ENCODE data around the gene ZNF99. TPM values are rescaled to one million over a fixed set of nuclear protein-coding genes. Genes with fewer than 3 reads are reported as not detected.
"Not testable (repeated sequence)": the region's sequence is repeated elsewhere in the genome, so short reads cannot be mapped to it uniquely, and the experiment has no call there.

Gene ZNF99
- not detected for total RNA-seq

- DNase-seq (no peak), ATAC-seq (replicated peaks in 1 of 2) (no peak)
- Mint-ChIP-seq H3K27me3 (ENCODE audit: low read depth) (no peaks in the 10 kb centered on the region), H3K4me3 (no peak within 1 kb of the TSS), H3K36me3 (ENCODE audit: insufficient read depth in 2 of 2) (peaks cover 4 to 12% of the 10 kb centered on the region in 2 donors), H3K9me3 (peaks cover 4 to 7% of the 10 kb centered on the region in 2 donors), H3K4me1 (ENCODE audit: low read depth) (no peaks in the 10 kb centered on the region), H3K27ac (no peak within 1 kb of the TSS)
Measured at GRCh38 chr19:22783651-22784410, at the start of gene ZNF99. ZNF99 (minus strand) TSS chr19:22784151; CDS start chr19:22784016, 135 bp downstream.

GRCh38 chr19:22832031-22832762 is 48.2 kb upstream of the ZNF99 start, which contains the start of gene ZNF723:
ZNF723 (plus strand) TSS chr19:22832291; CDS start chr19:22832380, 89 bp downstream.
- ATAC-seq (replicated peaks in 1 of 2) (no peak), DNase-seq (no peak)
- H3K4me1 Mint-ChIP-seq (ENCODE audit: low read depth) = no peaks in the 10 kb centered on the region
- no peak within 1 kb of the TSS for H3K4me3 Mint-ChIP-seq
- no peaks in the 10 kb centered on the region for H3K27me3 Mint-ChIP-seq (ENCODE audit: low read depth)
- no peak within 1 kb of the TSS for H3K27ac Mint-ChIP-seq
- H3K9me3 Mint-ChIP-seq = peaks cover 4 to 6% of the 10 kb centered on the region in 2 donors
- peaks cover 0 to 11% of the 10 kb centered on the region in 2 donors for H3K36me3 Mint-ChIP-seq (ENCODE audit: insufficient read depth in 2 of 2)

- Mint-ChIP-seq H3K36me3 (ENCODE audit: insufficient read depth in 2 of 2) (peaks cover 0 to 11% of the 10 kb centered on the region in 2 donors), H3K4me1 (ENCODE audit: low read depth) (no peaks in the 10 kb centered on the region), H3K4me3 (no peak overlapping the region), H3K27me3 (ENCODE audit: low read depth) (no peaks in the 10 kb centered on the region), H3K27ac (no peak overlapping the region), H3K9me3 (peaks cover 5 to 6% of the 10 kb centered on the region in 2 donors)
- no peak for DNase-seq
- no peak for ATAC-seq (replicated peaks in 1 of 2)
Measured at GRCh38 chr19:22831211-22831610, 47.3 kb upstream of the ZNF99 start.

- Mint-ChIP-seq H3K27ac (no peak overlapping the region), H3K4me3 (no peak overlapping the region), H3K4me1 (ENCODE audit: low read depth) (no peaks in the 10 kb centered on the region), H3K9me3 (peaks cover 14 to 23% of the 10 kb centered on the region in 2 donors), H3K36me3 (ENCODE audit: insufficient read depth in 2 of 2) (peaks cover 4 to 5% of the 10 kb centered on the region in 2 donors), H3K27me3 (ENCODE audit: low read depth) (no peaks in the 10 kb centered on the region)
- no peak for ATAC-seq (replicated peaks in 1 of 2)
- no peak for DNase-seq
Measured at GRCh38 chr19:22814124-22814523, 30.2 kb upstream of the ZNF99 start.

- no peak for DNase-seq
- Mint-ChIP-seq H3K36me3 (ENCODE audit: insufficient read depth in 2 of 2) (peaks cover 5 to 6% of the 10 kb centered on the region in 2 donors), H3K27me3 (ENCODE audit: low read depth) (no peaks in the 10 kb centered on the region), H3K27ac (no peak overlapping the region), H3K4me3 (no peak overlapping the region), H3K4me1 (ENCODE audit: low read depth) (no peaks in the 10 kb centered on the region), H3K9me3 (peaks cover 8 to 12% of the 10 kb centered on the region in 2 donors)
- ATAC-seq (replicated peaks in 1 of 2) = no peak
Measured at GRCh38 chr19:22807061-22807835, 23.3 kb upstream of the ZNF99 start.

- Mint-ChIP-seq H3K9me3 (peaks cover 5 to 13% of the 10 kb centered on the region in 2 donors), H3K27me3 (ENCODE audit: low read depth) (no peaks in the 10 kb centered on the region), H3K36me3 (ENCODE audit: insufficient read depth in 2 of 2) (peaks cover 3 to 5% of the 10 kb centered on the region in 2 donors), H3K4me1 (ENCODE audit: low read depth) (no peaks in the 10 kb centered on the region), H3K27ac (no peak overlapping the region), H3K4me3 (no peak overlapping the region)
- no peak for ATAC-seq (replicated peaks in 1 of 2)
- DNase-seq = no peak
Measured at GRCh38 chr19:22806418-22806817, 22.5 kb upstream of the ZNF99 start.

- no peak for ATAC-seq (replicated peaks in 1 of 2)
- Mint-ChIP-seq H3K9me3 (peaks cover 33 to 34% of the 10 kb centered on the region in 2 donors), H3K36me3 (ENCODE audit: insufficient read depth in 2 of 2) (peaks cover 8 to 20% of the 10 kb centered on the region in 2 donors), H3K4me1 (ENCODE audit: low read depth) (no peaks in the 10 kb centered on the region), H3K27me3 (ENCODE audit: low read depth) (no peaks in the 10 kb centered on the region), H3K4me3 (no peak overlapping the region), H3K27ac (no peak overlapping the region)
- DNase-seq = no peak
Measured at GRCh38 chr19:22797040-22797439, 13.1 kb upstream of the ZNF99 start.

- not testable (repeated sequence) for ATAC-seq (replicated peaks in 1 of 2); H3K27me3 Mint-ChIP-seq (ENCODE audit: low read depth); DNase-seq; H3K4me3 Mint-ChIP-seq; H3K27ac Mint-ChIP-seq; H3K4me1 Mint-ChIP-seq (ENCODE audit: low read depth)
- Mint-ChIP-seq H3K9me3 (peaks cover 17 to 18% of the 10 kb centered on the region in 2 donors), H3K36me3 (ENCODE audit: insufficient read depth in 2 of 2) (peaks cover 3 to 12% of the 10 kb centered on the region in 2 donors)
Measured at GRCh38 chr19:22792863-22793262, 8.9 kb upstream of the ZNF99 start.

GRCh38 chr19:22735911-22736645 is 47.9 kb downstream of the ZNF99 start:
- no peaks in the 10 kb centered on the region for H3K27me3 Mint-ChIP-seq (ENCODE audit: low read depth)
- DNase-seq = no peak

GRCh38 chr19:22733691-22734090 is 50.3 kb downstream of the ZNF99 start:
- peaks cover 29 to 30% of the 10 kb centered on the region in 2 donors for H3K9me3 Mint-ChIP-seq
- ATAC-seq (replicated peaks in 1 of 2) = no peak
- H3K4me3 Mint-ChIP-seq = no peak overlapping the region
- H3K27me3 Mint-ChIP-seq (ENCODE audit: low read depth) = no peaks in the 10 kb centered on the region
- no peak for DNase-seq
- no peak overlapping the region for H3K27ac Mint-ChIP-seq
- H3K36me3 Mint-ChIP-seq (ENCODE audit: insufficient read depth in 2 of 2) = peaks cover 7 to 9% of the 10 kb centered on the region in 2 donors
- H3K4me1 Mint-ChIP-seq (ENCODE audit: low read depth) = no peaks in the 10 kb centered on the region

More at GRCh38 chr19:22735911-22736645, 47.9 kb downstream of the ZNF99 start:
- H3K4me3 Mint-ChIP-seq = no peak overlapping the region
- H3K4me1 Mint-ChIP-seq (ENCODE audit: low read depth) = no peaks in the 10 kb centered on the region
- ATAC-seq (replicated peaks in 1 of 2) = no peak
- peaks cover 29 to 35% of the 10 kb centered on the region in 2 donors for H3K9me3 Mint-ChIP-seq
- H3K27ac Mint-ChIP-seq = no peak overlapping the region
- H3K36me3 Mint-ChIP-seq (ENCODE audit: insufficient read depth in 2 of 2) = peaks cover 7 to 9% of the 10 kb centered on the region in 2 donors

- peaks cover 11 to 25% of the 10 kb centered on the region in 2 donors for H3K9me3 Mint-ChIP-seq
- not testable (repeated sequence) for H3K4me1 Mint-ChIP-seq (ENCODE audit: low read depth); H3K36me3 Mint-ChIP-seq (ENCODE audit: insufficient read depth in 2 of 2); ATAC-seq (replicated peaks in 1 of 2); H3K4me3 Mint-ChIP-seq; DNase-seq; H3K27me3 Mint-ChIP-seq (ENCODE audit: low read depth); H3K27ac Mint-ChIP-seq
Measured at GRCh38 chr19:22728214-22728613, 55.7 kb downstream of the ZNF99 start.

GRCh38 chr19:22721533-22721932 is 62.4 kb downstream of the ZNF99 start:
- not testable (repeated sequence) for ATAC-seq (replicated peaks in 1 of 2); H3K36me3 Mint-ChIP-seq (ENCODE audit: insufficient read depth in 2 of 2); DNase-seq; H3K4me3 Mint-ChIP-seq; H3K27me3 Mint-ChIP-seq (ENCODE audit: low read depth); H3K27ac Mint-ChIP-seq; H3K4me1 Mint-ChIP-seq (ENCODE audit: low read depth)
- peaks cover 5 to 18% of the 10 kb centered on the region in 2 donors for H3K9me3 Mint-ChIP-seq

All from activated T-cell treated with anti-CD3 and anti-CD28 coated beads, Interleukin-2, amount 50 U/mL, for 72 hours (primary cell).